OCI-LY3 (cell line): ENCODE results near the gene ASMT.

Experiments
- CTCF ChIP-seq: fragments of 200-600, 300-600 bp; sonication (generic); IDR thresholded peaks from 2 replicates; pipeline ENCODE4 v1.5.1; 2014; ENCODE audit warnings: antibody characterized with exemption, low read length, low read depth
- EZH2phosphoT487 ChIP-seq: fragments of 200-600 bp; shearing (Covaris generic); IDR thresholded peaks from 2 replicates; pipeline ENCODE4 v1.6.1; 2018; ENCODE audit warnings: antibody characterized with exemption, mixed run types, low read depth

GRCh38 chrX:1606496-1606895 lies 8.4 kb upstream of the ASMT start:
- no peak for TF ChIP-seq EZH2phosphoT487
- TF ChIP-seq CTCF, result no peak
